GM12891 (cell line): ENCODE data around the gene ZNF823.

Experiments
- POLR2A ChIP-seq: IDR thresholded peaks from 2 replicates; pipeline ENCODE4 v1.6.1; 2011; ENCODE audit warnings: low read depth, low read length, control low read depth
- POLR2AphosphoS5 ChIP-seq: IDR thresholded peaks from 2 replicates; pipeline ENCODE4 v1.6.1; 2011; ENCODE audit warnings: low read depth, low read length, control low read depth
- SPI1 ChIP-seq: IDR thresholded peaks from 2 replicates; pipeline ENCODE4 v1.6.1; 2011; ENCODE audit warnings: low read depth, low read length, control low read depth

GRCh38 chr19:11787536-11787935 lies 48.8 kb upstream of the ZNF823 start:
- no peak for TF ChIP-seq POLR2A
- no peak for TF ChIP-seq SPI1
- TF ChIP-seq POLR2AphosphoS5: no peak
